ENCODE data around the gene PIGQ.
"Not testable (repeated sequence)": the region's sequence is repeated elsewhere in the genome, so short reads cannot be mapped to it uniquely, and the experiment has no call there.

Gene PIGQ

GRCh38 chr16:595094-595528 is 25.3 kb downstream of the PIGQ start:
- Histone ChIP-seq H3K27me3 (ENCODE audit: low read depth, low read length) (no peaks in the 10 kb centered on the region), H4K20me1 (ENCODE audit: insufficient read depth, low read length) (peaks cover 12% of the 10 kb centered on the region; the same call in 1 of the 2 replicates), H3K4me2 (ENCODE audit: low read length) (no peak overlapping the region), H3K79me2 (ENCODE audit: low read length) (peaks cover 8% of the 10 kb centered on the region; the same call in 1 of the 2 replicates), H3K4me1 (ENCODE audit: low read length) (peaks cover 6% of the 10 kb centered on the region; the same call in 1 of the 2 replicates), H3K9ac (ENCODE audit: low read length) (no peak overlapping the region), H3K4me3 (ENCODE audit: low read length) (no peak overlapping the region), H3K9me3 (ENCODE audit: insufficient read depth, low read length) (no peaks in the 10 kb centered on the region), H3K27ac (ENCODE audit: low read length) (no peak overlapping the region), H2AFZ (ENCODE audit: low read depth, low read length) (no peak overlapping the region), H3K36me3 (replicated peaks; ENCODE audit: low read depth, low read length) (peaks cover 8% of the 10 kb centered on the region)
- TF ChIP-seq EZH2phosphoT487 (IDR thresholded peaks at IDR 0.05; ENCODE audit: low read depth) = no peak
- TF ChIP-seq CTCF (IDR thresholded peaks at IDR 0.05; ENCODE audit: low read depth, low read length) = no peak

GRCh38 chr16:595942-596735 is 26.4 kb downstream of the PIGQ start:
- H3K4me2 ChIP-seq (ENCODE audit: low read length) = no peak overlapping the region
- no peaks in the 10 kb centered on the region for H3K9me3 ChIP-seq (ENCODE audit: insufficient read depth, low read length)
- H3K27me3 ChIP-seq (ENCODE audit: low read depth, low read length) = no peaks in the 10 kb centered on the region
- no peak overlapping the region for H3K27ac ChIP-seq (ENCODE audit: low read length)
- peaks cover under 1% of the 10 kb centered on the region; the same call in 1 of the 2 replicates for H3K79me2 ChIP-seq (ENCODE audit: low read length)
- H3K4me3 ChIP-seq (ENCODE audit: low read length) = no peak overlapping the region
- H3K36me3 ChIP-seq (replicated peaks; ENCODE audit: low read depth, low read length) = peaks cover 8% of the 10 kb centered on the region
- H3K9ac ChIP-seq (ENCODE audit: low read length) = no peak overlapping the region
- TF ChIP-seq EZH2phosphoT487 (IDR thresholded peaks at IDR 0.05; ENCODE audit: low read depth) = no peak
- no peak for TF ChIP-seq CTCF (IDR thresholded peaks at IDR 0.05; ENCODE audit: low read depth, low read length)
- no peak overlapping the region for H2AFZ ChIP-seq (ENCODE audit: low read depth, low read length)
- H3K4me1 ChIP-seq (ENCODE audit: low read length) = no peaks in the 10 kb centered on the region
- H4K20me1 ChIP-seq (ENCODE audit: insufficient read depth, low read length) = peaks cover 5% of the 10 kb centered on the region; the same call in 1 of the 2 replicates

- Histone ChIP-seq H4K20me1 (ENCODE audit: insufficient read depth, low read length) (peaks cover 5% of the 10 kb centered on the region; the same call in 1 of the 2 replicates), H3K9ac (ENCODE audit: low read length) (no peak overlapping the region), H3K79me2 (ENCODE audit: low read length) (no peaks in the 10 kb centered on the region; the same call in 1 of the 2 replicates)
Observed at GRCh38 chr16:596736-597060, 26.9 kb downstream of the PIGQ start.

GRCh38 chr16:597655-598054 is 27.9 kb downstream of the PIGQ start:
- not testable (repeated sequence) for H3K27ac ChIP-seq (ENCODE audit: low read length); H3K9ac ChIP-seq (ENCODE audit: low read length); H3K9me3 ChIP-seq (ENCODE audit: insufficient read depth, low read length); H2AFZ ChIP-seq (ENCODE audit: low read depth, low read length); H3K4me3 ChIP-seq (ENCODE audit: low read length); H3K79me2 ChIP-seq (ENCODE audit: low read length); H3K4me1 ChIP-seq (ENCODE audit: low read length); H3K36me3 ChIP-seq (replicated peaks; ENCODE audit: low read depth, low read length); H4K20me1 ChIP-seq (ENCODE audit: insufficient read depth, low read length); H3K27me3 ChIP-seq (ENCODE audit: low read depth, low read length); H3K4me2 ChIP-seq (ENCODE audit: low read length)

More at GRCh38 chr16:596736-597060, 26.9 kb downstream of the PIGQ start:
- no peak overlapping the region for H3K4me3 ChIP-seq (ENCODE audit: low read length)
- H3K4me1 ChIP-seq (ENCODE audit: low read length) = no peaks in the 10 kb centered on the region
- H3K9me3 ChIP-seq (ENCODE audit: insufficient read depth, low read length) = no peaks in the 10 kb centered on the region
- no peak overlapping the region for H2AFZ ChIP-seq (ENCODE audit: low read depth, low read length)
- H3K36me3 ChIP-seq (replicated peaks; ENCODE audit: low read depth, low read length) = peaks cover 8% of the 10 kb centered on the region
- H3K27ac ChIP-seq (ENCODE audit: low read length) = no peak overlapping the region
- H3K27me3 ChIP-seq (ENCODE audit: low read depth, low read length) = no peaks in the 10 kb centered on the region
- no peak for TF ChIP-seq CTCF (IDR thresholded peaks at IDR 0.05; ENCODE audit: low read depth, low read length)
- TF ChIP-seq EZH2phosphoT487 (IDR thresholded peaks at IDR 0.05; ENCODE audit: low read depth) = no peak
- H3K4me2 ChIP-seq (ENCODE audit: low read length) = no peak overlapping the region
